Forelimb muscle (tissue), 1 donor: ENCODE results near the gene UROS. TPM values are rescaled to one million over a fixed set of nuclear protein-coding genes. Genes with fewer than 3 reads are reported as not detected.

ENCODE experiments used
- DNase-seq: peaks from one replicate; pipeline ENCODE4 v3.0.0-alpha.2; 2013; ENCODE audit warnings: low read depth
- polyA plus RNA-seq: library from polyadenylated mRNA; unstranded; fragments of 120-200 nt; gene quantifications from one replicate; pipeline ENCODE4 v1.2.1, GENCODE V29; 2013; ENCODE audit not compliant: insufficient read length

UROS gene
- polyA plus RNA-seq, 1 donor: 60.3 TPM

DNA sequence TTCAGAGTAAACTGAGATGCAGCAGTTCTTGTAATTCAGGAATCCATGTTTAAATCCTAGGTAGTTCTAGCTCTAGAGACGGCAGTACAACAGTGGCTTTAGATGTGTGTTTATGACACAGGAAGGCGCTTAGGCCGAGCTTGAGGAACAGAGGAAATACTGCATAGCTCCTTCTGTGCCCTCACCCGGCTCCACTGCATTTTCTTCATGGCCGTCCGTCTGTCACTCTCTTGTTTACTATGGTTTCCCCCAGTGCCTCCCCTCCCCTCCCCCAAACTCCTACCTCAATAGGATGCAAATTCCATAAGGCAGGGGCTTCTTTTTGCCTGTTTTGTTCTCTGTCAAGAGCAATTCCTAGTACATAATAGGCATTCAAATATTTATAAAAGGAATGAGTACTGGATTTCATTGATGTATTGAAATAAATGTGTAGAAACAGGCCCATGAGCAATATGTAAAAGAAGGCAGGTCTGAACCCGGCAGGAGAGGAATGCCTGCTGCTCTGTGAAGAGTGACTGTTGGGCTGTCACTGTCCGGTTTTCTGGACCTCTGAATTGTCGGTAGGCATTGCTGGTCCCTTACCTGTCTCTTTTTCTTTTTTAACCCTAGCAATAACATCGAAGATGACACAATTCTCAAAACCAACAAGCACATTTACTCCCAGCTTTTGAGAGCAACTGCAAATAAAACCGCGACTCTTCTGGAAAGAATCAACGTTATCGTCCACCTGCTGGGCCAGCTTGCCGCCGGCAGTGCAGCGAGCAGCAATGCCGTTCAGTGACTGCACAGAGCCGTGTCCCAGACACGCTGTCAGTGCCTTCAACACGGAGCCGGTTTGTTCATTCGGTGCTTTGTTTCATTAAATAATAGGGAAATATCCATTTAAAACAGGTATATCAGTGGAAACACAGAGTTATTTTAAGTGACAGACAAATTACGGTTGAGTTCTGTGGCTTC, 60.1 kb downstream of the UROS start:
- DNase-seq: no peak

DNA sequence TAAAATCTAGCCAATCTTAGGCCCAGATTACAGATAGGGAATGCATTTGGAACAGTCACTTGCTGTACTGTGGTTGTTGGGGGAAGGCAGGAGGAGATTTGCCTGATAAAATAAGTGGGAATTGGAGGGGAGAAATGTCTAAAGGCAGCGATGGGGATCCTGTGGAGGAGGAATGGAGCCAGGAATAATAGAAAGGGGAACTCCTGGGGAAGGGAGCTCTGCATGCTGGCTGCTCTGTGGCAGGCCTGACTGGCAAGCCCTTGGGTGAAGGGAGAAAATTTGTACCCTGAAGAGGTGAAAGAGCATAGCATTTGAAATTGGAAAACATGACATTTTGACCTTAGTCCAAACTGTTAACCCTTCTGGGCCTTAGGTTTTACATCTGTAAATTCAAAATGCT, 61.1 kb downstream of the UROS start:
- no peak for DNase-seq

DNA sequence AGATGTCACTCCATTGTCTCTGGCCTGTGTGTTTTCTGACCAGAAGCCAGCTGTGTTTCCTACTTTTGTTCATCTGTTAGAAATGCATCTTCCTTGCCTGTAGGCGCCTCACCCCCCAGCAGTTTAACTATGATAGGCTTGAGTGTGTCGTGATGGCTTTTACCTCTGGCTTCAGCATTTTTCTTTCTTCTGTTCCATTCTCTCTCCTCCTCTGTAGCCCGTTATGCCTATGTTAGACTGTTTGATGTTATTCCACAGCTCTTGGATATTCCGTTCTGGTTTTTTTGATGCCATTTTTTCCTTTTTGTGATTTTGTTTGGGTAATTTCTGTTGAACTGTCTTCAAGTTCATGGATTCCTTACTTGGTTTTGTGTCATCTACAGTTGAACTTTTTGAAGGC, 65.3 kb downstream of the UROS start:
- DNase-seq: no peak

DNA sequence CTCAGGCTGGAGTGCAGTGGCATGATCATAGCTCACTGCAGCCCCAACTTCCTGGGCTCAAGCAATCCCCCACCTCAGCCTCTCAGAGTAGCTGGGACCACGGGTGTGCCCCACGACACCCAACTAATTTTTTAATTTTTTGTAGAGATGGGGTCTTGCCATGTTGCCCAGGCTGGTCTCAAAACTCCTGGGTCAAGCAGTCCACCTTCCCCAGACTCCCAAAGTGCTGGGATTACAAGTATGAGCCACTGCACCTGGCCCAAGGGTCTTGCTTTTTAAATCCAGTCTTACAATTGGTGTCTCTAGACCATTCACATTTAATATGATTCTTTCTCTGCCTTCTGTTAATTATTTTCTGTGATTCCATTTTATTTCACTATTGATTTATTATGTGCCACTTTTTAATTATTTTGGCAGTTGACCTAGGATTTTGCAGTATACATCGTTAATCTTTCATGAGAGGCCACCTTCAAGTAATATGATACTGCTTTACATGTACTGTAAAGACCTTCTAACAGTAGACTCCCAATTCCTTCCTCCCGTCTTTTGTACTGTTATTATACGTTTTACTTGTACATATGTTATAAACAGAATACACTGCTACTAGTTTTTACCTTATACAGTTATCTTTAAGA, 66.1 kb downstream of the UROS start:
- DNase-seq: no peak

DNA sequence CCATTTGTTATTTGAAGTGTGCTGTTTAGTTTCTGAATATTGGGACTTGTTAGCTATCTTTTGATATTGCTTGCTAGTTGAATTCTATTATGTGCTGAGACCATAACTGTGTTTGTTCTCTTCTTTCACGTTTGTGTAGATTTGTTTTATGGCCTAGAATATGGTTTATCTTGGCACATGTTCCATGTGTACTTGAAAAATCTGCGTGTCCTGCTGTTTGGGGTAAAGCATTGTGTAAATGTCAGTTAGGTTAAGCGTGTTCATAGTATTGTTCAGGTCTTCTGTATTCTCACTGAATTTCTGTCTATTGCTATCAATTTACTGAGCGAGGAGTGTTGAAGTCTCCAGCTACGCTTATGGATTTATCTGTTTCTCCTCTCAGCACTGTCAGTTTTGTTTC, 66.9 kb downstream of the UROS start:
- no peak for DNase-seq

DNA sequence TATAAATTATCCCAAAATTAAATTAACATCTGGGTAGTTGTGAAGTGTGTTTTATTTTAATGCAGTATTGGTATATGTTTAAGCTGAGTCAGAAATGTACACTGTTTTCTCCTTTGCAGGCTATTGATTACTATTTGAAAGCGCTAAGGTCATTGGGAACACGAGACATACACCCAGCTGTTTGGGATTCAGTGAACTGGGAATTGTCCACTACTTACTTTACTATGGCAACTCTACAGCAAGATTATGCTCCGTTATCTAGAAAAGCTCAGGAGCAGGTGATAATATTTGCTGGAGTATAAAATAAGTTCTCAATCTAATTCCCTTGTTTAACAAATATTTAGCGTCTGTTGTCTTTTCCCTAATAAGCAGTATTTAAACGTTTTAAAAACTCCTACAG, 75.6 kb downstream of the UROS start:
- DNase-seq: no peak

DNA sequence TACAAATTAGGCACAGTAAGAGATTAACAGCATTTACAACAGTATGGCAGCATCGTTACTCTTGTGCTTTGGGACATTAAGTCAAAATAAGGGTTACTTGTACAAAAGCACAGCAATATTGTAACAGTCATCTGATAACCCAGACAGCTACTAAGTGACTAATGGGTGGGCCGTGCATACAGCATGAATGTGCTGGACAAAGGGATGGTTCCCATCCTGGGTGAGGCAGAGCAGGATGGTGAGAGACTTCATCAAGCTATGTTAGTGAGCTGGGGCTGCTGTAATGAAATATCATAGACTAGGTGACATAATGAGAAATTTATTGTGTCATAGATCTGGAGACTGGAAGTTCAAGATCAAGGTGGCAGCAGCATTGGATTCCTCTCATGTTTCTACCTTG, 78.1 kb downstream of the UROS start:
- no peak for DNase-seq

DNA sequence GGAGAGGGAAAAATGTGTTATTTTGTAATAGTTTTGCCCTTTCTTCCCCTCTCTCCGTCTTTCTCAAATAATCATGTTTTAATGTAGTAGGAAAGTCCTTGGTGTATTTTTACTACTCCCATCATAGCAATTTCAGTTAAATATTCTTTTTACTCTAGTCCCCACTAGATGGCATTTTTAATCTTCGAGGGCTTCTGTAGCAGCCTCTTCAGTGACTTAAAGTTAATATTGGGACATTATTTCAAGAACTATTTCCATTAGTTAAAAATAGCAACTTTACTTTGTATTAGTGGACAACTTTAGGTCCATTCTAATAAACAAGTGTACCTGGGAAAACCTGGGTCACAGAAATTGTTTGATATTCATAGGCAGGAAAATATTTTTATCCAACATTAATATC, 80.6 kb downstream of the UROS start:
- no peak for DNase-seq

DNA sequence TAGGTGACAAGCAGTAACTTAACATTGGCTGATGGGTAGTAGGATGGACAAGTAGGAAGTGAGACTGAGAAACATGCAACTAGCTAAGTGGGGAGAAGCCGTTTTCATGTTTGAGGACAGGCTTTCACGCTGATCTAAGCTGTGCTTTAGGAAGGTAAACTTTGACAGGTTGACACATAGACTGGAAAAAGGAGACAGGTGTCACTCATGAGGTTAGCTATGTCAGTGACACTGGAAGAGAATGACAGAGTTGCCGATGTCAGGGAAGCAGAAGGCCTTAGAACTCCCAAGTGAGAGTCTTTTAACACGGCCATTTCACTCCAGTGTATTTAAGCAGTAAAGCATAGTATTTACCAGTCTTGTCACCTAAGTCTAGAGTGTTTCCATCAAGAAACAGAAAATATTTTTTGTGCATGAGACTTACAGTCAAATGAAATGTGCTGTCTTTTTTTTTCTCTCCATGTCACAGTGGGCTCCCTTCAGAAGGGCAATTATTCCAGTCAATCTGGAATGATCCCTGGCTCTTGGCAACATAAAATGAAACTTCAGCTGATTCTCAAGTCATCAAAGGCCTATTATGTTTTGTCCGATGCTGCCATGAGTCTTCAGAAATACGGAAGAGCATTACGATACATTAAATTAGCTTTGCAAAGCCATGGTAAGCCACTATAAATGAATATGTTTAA, 82.9 kb downstream of the UROS start:
- no peak for DNase-seq

Other genes starting within 250 kb of the UROS start
- not detected for gene TEX36, start 140.1 kb downstream of the UROS start, polyA plus RNA-seq
- 18.7 TPM for gene EDRF1, start 103.5 kb downstream of the UROS start, polyA plus RNA-seq
- gene MMP21, start 47.4 kb downstream of the UROS start, polyA plus RNA-seq: 0.40 TPM
- 53.3 TPM for gene BCCIP, start 288 bp upstream of the UROS start, polyA plus RNA-seq
- 19.9 TPM for gene DHX32, start 58.0 kb upstream of the UROS start, polyA plus RNA-seq
- 0.71 TPM for gene FANK1, start 73.3 kb upstream of the UROS start, polyA plus RNA-seq